ENCODE data around the gene PPP2R3C. TPM values are rescaled to one million over a fixed set of nuclear protein-coding genes. Genes with fewer than 3 reads are reported as not detected.
"Not testable (repeated sequence)": the region's sequence is repeated elsewhere in the genome, so short reads cannot be mapped to it uniquely, and the experiment has no call there.

PPP2R3C gene
- total RNA-seq, 1 experiment from 2014 or later, result 15.2 TPM

- no peak for ATAC-seq
- H3K4me1 ChIP-seq (ENCODE audit: insufficient read depth, low read length), result no peaks in the 10 kb centered on the region
- intact Hi-C loops (cut with micrococcal nuclease), result no loop called here
- H3K9me2 ChIP-seq (replicated peaks; ENCODE audit: low read length), result no peaks in the 10 kb centered on the region
- TF ChIP-seq, protein P1, sequence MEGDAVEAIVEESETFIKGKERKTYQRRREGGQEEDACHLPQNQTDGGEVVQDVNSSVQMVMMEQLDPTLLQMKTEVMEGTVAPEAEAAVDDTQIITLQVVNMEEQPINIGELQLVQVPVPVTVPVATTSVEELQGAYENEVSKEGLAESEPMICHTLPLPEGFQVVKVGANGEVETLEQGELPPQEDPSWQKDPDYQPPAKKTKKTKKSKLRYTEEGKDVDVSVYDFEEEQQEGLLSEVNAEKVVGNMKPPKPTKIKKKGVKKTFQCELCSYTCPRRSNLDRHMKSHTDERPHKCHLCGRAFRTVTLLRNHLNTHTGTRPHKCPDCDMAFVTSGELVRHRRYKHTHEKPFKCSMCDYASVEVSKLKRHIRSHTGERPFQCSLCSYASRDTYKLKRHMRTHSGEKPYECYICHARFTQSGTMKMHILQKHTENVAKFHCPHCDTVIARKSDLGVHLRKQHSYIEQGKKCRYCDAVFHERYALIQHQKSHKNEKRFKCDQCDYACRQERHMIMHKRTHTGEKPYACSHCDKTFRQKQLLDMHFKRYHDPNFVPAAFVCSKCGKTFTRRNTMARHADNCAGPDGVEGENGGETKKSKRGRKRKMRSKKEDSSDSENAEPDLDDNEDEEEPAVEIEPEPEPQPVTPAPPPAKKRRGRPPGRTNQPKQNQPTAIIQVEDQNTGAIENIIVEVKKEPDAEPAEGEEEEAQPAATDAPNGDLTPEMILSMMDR (conservative IDR thresholded peaks at IDR 0.05; ENCODE audit: low read depth, low read length), result no peak
- TF ChIP-seq EZH2 (IDR thresholded peaks at IDR 0.05; ENCODE audit: low read length, unreplicated experiment), result no peak
- no peak for TF ChIP-seq EZH2phosphoT487 (IDR thresholded peaks at IDR 0.05; ENCODE audit: borderline replicate concordance, low read length)
- no peak overlapping the region for H3K27ac ChIP-seq (ENCODE audit: low read length)
- H3F3A ChIP-seq (ENCODE audit: low read length, unreplicated experiment), result no peaks in the 10 kb centered on the region
- H3K4me3 ChIP-seq (ENCODE audit: low read length), result no peak overlapping the region
- no TSS peak for BruUV-seq (replicated peaks)
- no peaks in the 10 kb centered on the region for H3K27me3 ChIP-seq (ENCODE audit: low read length)
- ChIA-PET POLR2A (ENCODE audit: unreplicated experiment) (no interaction called here), CTCF (no interaction called here)
- DNase-seq, result no peak
- no peak overlapping the region for H3K9ac ChIP-seq (ENCODE audit: low read length)
- no peaks in the 10 kb centered on the region for H3K79me2 ChIP-seq (ENCODE audit: low read length)
- H3K9me3 ChIP-seq (ENCODE audit: low read length), result no peaks in the 10 kb centered on the region
- H3K36me3 ChIP-seq (ENCODE audit: low read depth, low read length), result peaks cover 9% of the 10 kb centered on the region
- no peaks in the 10 kb centered on the region for H4K20me1 ChIP-seq (ENCODE audit: low read length)
- H3K4me2 ChIP-seq (ENCODE audit: low read length), result no peak overlapping the region
- no peak overlapping the region for H2AFZ ChIP-seq (ENCODE audit: low read length)
Observed at GRCh38 chr14:35072226-35072625, 49.6 kb downstream of the PPP2R3C start.

DNA sequence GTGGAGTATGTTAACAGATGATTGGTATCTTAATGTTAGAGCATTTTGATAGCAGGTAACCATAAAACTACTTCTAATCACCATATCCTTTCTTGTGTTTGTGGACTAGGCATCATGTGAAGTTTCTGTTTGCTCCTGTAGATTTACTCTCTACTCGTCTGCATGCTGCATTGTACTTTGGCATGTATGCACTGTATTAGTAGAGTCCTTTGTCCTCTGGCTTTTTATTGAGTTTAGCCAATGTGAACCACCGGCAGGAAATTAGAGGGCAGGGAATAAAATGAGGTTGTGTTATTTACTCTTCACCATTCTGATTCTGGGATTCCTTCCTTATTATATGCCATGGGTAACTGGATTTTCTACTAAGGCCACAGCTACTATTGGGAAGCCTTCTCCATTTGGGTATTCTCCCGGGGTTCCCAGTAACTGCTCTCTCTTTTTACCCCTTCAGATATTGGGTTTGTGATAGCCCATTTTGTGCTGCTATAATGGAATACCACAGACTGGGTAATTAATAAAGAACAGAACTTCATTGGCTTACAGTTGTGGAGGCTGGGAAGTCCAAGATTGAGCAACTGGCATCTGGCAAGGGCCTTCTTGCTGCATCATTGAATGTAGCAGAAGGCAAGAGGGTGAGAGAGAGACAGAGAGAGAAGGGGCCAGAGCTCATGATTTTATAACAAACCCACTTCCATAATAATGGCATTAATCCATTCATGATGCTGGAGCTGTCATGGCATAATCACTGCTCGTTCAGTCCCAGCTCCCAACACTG lies 53.4 kb downstream of the PPP2R3C start:
- Histone ChIP-seq H3K4me2 (ENCODE audit: low read length) (no peak overlapping the region), H3K9me3 (ENCODE audit: low read length) (no peaks in the 10 kb centered on the region), H3K4me3 (ENCODE audit: low read length) (no peak overlapping the region), H3K36me3 (ENCODE audit: low read depth, low read length) (peaks cover 9% of the 10 kb centered on the region; the same call in 1 of the 2 replicates), H4K20me1 (ENCODE audit: low read length) (no peaks in the 10 kb centered on the region), H2AFZ (ENCODE audit: low read length) (no peak overlapping the region), H3K27me3 (ENCODE audit: low read length) (no peaks in the 10 kb centered on the region), H3K4me1 (ENCODE audit: insufficient read depth, low read length) (no peaks in the 10 kb centered on the region), H3K9ac (ENCODE audit: low read length) (no peak overlapping the region), H3K9me2 (replicated peaks; ENCODE audit: low read length) (no peaks in the 10 kb centered on the region), H3K27ac (ENCODE audit: low read length) (no peak overlapping the region), H3K79me2 (ENCODE audit: low read length) (no peaks in the 10 kb centered on the region), H3F3A (ENCODE audit: low read length, unreplicated experiment) (no peaks in the 10 kb centered on the region)
- no peak; the same call in 1 of the 2 replicates for ATAC-seq
- no peak for DNase-seq
- ChIA-PET CTCF (no interaction called here), POLR2A (ENCODE audit: unreplicated experiment) (interaction anchor here (0.6 kb wide), 1 partner anchor 84 kb away, joined by 3 read pairs; no protein-coding TSS in a partner anchor)
- BruUV-seq (replicated peaks), result no TSS peak
- no peak for TF ChIP-seq EZH2 (IDR thresholded peaks at IDR 0.05; ENCODE audit: low read length, unreplicated experiment)
- TF ChIP-seq, protein P1 (conservative IDR thresholded peaks at IDR 0.05; ENCODE audit: low read depth, low read length), result no peak
- no peak for TF ChIP-seq EZH2phosphoT487 (IDR thresholded peaks at IDR 0.05; ENCODE audit: borderline replicate concordance, low read length)
- intact Hi-C loops (cut with micrococcal nuclease), result no loop called here

GRCh38 chr14:35065731-35066130 lies 56.1 kb downstream of the PPP2R3C start:
- H3K36me3 ChIP-seq (ENCODE audit: low read depth, low read length); DNase-seq; H3K9me3 ChIP-seq (ENCODE audit: low read length); H3K9me2 ChIP-seq (replicated peaks; ENCODE audit: low read length); H3K4me3 ChIP-seq (ENCODE audit: low read length); H3F3A ChIP-seq (ENCODE audit: low read length, unreplicated experiment); H4K20me1 ChIP-seq (ENCODE audit: low read length); intact Hi-C loops (cut with micrococcal nuclease); H3K27ac ChIP-seq (ENCODE audit: low read length); ATAC-seq; H2AFZ ChIP-seq (ENCODE audit: low read length); H3K27me3 ChIP-seq (ENCODE audit: low read length); POLR2A ChIA-PET (ENCODE audit: unreplicated experiment); CTCF ChIA-PET; H3K4me2 ChIP-seq (ENCODE audit: low read length); H3K4me1 ChIP-seq (ENCODE audit: insufficient read depth, low read length); H3K79me2 ChIP-seq (ENCODE audit: low read length); BruUV-seq (replicated peaks); H3K9ac ChIP-seq (ENCODE audit: low read length): not testable (repeated sequence)

GRCh38 chr14:35061113-35061791 lies 60.5 kb downstream of the PPP2R3C start:
- ChIA-PET CTCF (interaction anchor here (0.6 kb wide), 1 partner anchor 411 kb away, joined by 7 read pairs; no protein-coding TSS in a partner anchor), POLR2A (ENCODE audit: unreplicated experiment) (interaction anchor here (0.6 kb wide), 2 partner anchors 266 to 1336 kb away, joined by 4 to 5 read pairs; no protein-coding TSS in a partner anchor)
- DNase-seq, result peak; percentile 54
- peak; percentile 92 for ATAC-seq
- intact Hi-C loops (cut with micrococcal nuclease); H3K9me3 ChIP-seq (ENCODE audit: low read length); H3F3A ChIP-seq (ENCODE audit: low read length, unreplicated experiment); H2AFZ ChIP-seq (ENCODE audit: low read length); H4K20me1 ChIP-seq (ENCODE audit: low read length); H3K9me2 ChIP-seq (replicated peaks; ENCODE audit: low read length); H3K4me3 ChIP-seq (ENCODE audit: low read length); H3K4me1 ChIP-seq (ENCODE audit: insufficient read depth, low read length); BruUV-seq (replicated peaks); H3K36me3 ChIP-seq (ENCODE audit: low read depth, low read length); H3K9ac ChIP-seq (ENCODE audit: low read length); H3K79me2 ChIP-seq (ENCODE audit: low read length); H3K27ac ChIP-seq (ENCODE audit: low read length); H3K27me3 ChIP-seq (ENCODE audit: low read length): not testable (repeated sequence)
- peak overlapping the region; percentile 9; the same call in 1 of the 2 replicates for H3K4me2 ChIP-seq (ENCODE audit: low read length)
